ENCODE measurements around the gene TNXB.
"Not testable (repeated sequence)": the region's sequence is repeated elsewhere in the genome, so short reads cannot be mapped to it uniquely, and the experiment has no call there.

The TNXB gene

DNA sequence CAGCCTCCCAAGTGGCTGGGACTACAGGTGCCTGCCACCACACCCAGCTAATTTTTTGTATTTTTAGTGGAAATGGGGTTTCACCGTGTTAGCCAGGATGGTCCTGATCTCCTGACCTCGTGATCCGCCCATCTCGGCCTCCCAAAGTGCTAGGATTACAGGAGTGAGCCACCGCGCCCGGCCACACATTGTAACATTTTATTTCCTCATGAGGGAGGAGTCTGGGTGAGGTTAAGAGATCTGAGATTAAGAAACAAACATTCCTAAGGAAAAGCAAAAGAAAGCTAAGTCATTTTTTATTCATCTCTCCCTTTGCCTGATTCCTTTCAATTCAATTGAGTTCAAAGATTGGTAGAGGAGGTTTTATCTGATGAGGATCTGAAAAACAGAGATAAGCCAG is 35.1 kb upstream of the TNXB start:
- not testable (repeated sequence) for DNase-seq (ENCODE audit: low read depth, low spot score)

GRCh38 chr6:32140420-32141046 is 31.4 kb upstream of the TNXB start:
- DNase-seq (ENCODE audit: low read depth, low spot score): no peak

DNA sequence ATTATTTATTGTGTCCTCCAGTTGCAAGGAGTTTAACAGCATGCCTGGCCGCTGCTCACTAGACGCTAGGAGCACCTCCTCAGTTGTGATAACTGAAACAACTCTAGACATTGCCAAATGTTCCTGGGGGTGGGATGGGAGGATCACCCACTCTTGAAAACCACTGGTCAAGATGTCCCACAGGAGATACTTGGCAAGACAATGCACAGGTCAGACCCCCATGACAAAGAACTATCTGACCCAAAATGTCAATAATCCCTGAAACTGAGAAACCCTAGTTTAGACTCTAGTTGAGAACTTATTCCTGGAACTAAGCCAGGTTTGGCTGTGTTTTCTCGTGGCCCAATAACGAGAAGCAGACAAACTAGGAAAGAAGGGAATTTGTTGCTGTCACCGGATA is 30.5 kb upstream of the TNXB start:
- DNase-seq (ENCODE audit: low read depth, low spot score): no peak

- no peak for DNase-seq (ENCODE audit: low read depth, low spot score)
Observed at GRCh38 chr6:32137454-32137853, 28.3 kb upstream of the TNXB start.

- DNase-seq (ENCODE audit: low read depth, low spot score): no peak
Observed at GRCh38 chr6:32133786-32134185, 24.6 kb upstream of the TNXB start.

DNA sequence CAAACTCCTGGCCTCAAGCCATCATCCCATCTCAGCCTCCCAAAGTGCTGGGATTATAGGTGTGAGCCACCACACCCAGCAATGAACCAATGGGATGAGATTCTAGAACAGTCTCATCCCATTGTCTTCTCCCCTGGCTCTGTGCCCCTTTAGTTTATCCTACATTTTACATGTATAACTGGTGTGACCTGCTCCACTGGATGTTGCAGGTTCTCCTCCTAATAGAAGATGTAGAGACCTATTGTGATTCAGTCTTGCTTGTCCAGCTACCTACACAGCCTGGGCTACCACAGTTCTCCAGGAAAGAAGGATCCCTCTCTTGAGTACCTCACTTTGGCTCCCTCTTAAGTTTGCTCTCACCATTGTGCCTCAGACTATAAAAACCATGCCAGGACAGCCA is 23.0 kb upstream of the TNXB start:
- DNase-seq (ENCODE audit: low read depth, low spot score): no peak

DNA sequence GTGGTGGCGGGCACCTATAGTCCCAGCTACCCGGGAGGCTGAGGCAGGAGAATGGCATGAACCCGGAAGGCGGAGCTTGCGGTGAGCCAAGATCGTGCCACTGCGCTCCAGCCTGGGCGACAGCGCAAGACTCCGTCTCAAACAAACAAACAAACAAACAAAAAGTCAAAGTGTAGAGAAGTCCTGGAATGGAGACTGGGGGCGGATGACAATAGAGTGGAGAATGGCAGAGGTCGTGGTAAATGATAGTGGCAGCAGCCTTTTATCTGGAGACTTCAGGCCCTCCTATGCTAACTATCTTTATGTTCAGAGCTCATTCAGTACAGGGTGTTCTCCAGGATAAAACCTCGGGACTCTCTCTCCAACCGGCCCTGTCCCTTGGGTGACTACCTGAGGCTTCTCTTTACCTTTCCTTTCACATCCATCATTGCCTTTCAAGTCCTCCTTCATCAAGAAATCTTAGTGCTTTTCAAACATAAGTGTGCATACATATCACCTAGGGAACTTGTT is 22.4 kb upstream of the TNXB start:
- DNase-seq (ENCODE audit: low read depth, low spot score): no peak

DNA sequence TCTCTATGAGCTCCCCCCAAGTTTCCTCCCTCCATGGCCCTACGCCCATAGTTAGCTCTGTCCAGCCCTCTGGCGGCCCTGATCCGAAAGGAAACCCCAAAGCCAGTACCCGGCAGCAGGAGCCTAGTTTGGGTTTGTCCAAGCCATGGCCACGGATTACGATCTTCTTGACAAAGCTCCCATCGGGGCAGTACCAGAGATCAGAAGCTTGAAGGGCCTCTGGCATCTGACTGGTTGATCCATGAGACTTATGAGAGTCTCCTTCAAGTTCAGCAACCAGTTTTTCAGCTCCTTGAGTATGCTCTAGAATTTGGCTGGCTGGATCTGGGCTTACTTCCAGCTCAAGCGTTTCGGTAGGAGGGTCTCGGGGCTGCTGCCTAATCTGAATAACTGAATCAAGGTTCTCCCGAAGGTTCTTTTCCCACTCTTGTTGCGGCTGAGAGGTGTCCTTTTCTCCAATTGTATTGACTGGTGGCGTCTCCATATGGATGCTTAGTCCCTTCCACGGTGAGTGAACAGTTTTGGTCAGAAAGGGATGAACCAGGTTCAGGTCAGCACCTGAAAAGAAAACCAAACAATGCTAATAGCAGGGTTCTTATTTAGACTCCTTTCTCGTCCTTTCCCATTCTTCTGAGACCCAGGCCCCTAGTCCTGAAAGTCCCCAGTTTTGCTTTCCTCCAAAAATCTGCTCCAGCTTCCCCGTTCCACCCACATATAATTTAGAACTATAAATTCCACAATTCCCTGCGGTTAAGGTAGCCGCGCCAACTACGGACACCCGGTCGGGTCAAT is 20.4 kb upstream of the TNXB start:
- no peak for DNase-seq (ENCODE audit: low read depth, low spot score)

- DNase-seq (ENCODE audit: low read depth, low spot score): no peak
Observed at GRCh38 chr6:32128751-32129296, 19.7 kb upstream of the TNXB start.

- peak; percentile 98 for DNase-seq (ENCODE audit: low read depth, low spot score)
Observed at GRCh38 chr6:32127717-32128592, 18.8 kb upstream of the TNXB start, which contains the start of gene ATF6B. ATF6B (minus strand) TSS chr6:32128246; CDS start chr6:32128207, 39 bp downstream.

GRCh38 chr6:32127409-32127716 is 18.2 kb upstream of the TNXB start:
- no peak for DNase-seq (ENCODE audit: low read depth, low spot score)

DNA sequence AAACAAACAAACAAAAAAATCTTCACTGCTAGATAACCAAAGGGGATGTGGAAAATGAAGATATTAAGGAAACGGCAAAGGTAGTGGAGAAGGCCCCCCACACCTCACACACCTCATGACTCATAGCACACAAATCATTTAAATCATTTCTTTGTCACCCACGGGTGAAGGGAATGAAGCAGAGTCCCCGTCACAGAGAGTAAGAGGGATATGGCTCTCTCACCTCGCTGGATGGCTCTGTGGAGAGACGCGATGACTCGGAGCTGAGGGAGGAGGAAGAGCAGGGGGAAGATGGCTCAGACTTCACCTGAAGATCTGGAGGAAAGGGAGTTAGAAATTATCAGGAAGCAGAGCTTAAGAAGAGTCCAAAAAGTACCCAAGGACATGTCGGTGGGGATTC is 17.7 kb upstream of the TNXB start:
- DNase-seq (ENCODE audit: low read depth, low spot score): no peak

DNA sequence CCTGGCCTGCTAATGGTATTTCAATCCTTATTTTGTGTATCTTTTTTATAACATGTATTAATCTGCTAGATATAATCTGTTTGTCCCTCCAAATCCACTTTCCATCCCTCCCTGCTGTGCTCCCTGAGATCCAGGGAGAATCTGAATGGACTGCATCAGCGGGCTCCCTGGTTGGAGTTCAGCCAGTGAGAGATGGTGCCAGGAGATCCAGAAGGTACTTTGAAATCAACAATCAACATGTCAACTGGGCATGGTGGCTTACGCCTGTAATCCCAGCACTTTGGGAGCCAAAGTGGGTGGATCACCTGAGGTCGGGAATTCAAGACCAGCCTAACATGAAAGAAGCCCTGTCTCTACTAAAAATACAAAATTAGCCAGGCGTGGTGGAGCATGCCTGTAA is 14.5 kb upstream of the TNXB start:
- DNase-seq (ENCODE audit: low read depth, low spot score): no peak

DNA sequence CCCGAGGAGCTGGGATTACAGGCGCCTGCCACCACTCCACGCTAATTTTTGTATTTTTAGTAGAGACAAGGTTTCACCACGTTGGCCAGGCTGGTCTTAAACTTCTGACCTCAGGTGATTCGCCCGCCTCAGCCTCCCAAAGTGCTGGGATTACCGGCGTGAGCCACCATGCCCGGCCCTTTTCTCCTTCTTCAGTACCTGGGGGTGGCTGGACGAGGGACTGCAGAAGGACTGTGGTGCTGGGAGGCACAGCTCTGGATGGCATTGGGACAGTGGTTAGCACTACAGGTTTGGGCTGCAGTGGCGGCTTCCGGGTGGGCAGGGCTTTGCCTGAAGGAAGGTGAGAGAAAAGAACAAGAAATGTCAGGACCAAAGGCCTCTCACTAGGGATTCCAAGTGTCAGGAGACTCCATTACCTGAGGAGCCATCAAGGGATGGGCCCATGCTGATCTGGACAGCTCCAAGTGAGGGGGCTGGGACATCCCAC is 11.5 kb upstream of the TNXB start:
- no peak for DNase-seq (ENCODE audit: low read depth, low spot score)

DNA sequence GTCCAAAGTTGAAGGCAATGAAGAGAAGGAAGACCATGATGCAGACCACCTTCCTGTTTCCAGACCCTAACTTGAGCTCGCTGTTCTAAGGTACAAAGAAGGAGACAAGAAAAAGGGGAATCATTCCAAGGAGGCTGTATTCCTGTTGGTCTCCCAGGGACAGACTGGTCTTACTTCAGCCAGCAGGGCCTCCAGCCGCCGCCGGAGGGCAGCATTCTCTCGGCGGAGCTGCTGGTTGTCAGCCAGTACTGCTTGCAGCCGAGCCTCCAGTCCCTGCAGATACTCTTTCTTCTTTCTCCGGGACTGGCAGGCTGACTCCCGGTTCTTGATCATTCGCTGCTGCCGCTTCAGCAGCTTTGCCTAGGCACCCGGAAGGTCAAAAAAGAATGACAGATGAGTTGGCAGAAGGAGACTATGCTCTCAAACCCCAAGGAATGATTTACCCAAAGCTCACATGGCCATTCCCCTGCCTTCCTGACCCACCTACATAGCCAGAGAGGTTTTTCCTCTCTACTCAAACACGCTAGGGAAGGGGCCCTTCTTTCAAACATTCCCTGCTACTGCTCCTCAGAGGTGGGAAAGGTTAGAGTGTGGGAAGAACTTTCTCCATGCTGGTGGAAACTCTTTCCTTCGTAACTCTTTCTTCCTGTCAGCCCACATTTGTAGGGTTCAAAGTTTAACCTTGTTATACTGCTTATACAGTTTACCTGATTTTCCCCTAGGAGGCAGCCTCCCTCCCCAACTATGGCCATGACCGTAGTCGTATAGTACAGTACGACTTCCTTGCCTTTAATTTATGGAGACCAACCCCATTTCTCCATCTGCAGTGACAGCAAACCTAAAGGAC is 9.9 kb upstream of the TNXB start:
- DNase-seq (ENCODE audit: low read depth, low spot score): peak; percentile 23

GRCh38 chr6:32117461-32117860 is 8.3 kb upstream of the TNXB start:
- DNase-seq (ENCODE audit: low read depth, low spot score): no peak

- DNase-seq (ENCODE audit: low read depth, low spot score): no peak
Observed at GRCh38 chr6:32116674-32117073, 7.5 kb upstream of the TNXB start.

DNA sequence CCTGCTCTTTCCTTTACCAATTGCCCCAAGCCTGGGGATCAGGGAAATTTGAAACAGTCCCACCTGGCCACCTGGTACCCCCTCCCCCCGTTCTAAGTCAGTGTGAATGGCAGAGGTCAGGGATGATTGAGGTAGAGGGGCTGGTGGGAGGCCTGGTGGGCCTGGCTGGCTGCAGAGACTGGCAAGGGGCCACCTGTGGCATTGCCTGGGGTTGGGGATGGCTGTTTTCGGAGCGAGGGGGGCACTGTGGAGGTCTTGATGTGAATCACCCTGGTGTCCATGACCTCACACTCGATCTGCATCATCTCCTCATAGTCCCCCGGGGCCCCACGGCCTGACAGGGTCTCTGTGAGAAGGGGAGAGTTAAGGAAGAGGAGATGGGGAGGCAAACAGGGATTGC is 6.5 kb upstream of the TNXB start:
- DNase-seq (ENCODE audit: low read depth, low spot score): no peak

GRCh38 chr6:32114796-32115195 is 5.7 kb upstream of the TNXB start:
- DNase-seq (ENCODE audit: low read depth, low spot score): no peak

DNA sequence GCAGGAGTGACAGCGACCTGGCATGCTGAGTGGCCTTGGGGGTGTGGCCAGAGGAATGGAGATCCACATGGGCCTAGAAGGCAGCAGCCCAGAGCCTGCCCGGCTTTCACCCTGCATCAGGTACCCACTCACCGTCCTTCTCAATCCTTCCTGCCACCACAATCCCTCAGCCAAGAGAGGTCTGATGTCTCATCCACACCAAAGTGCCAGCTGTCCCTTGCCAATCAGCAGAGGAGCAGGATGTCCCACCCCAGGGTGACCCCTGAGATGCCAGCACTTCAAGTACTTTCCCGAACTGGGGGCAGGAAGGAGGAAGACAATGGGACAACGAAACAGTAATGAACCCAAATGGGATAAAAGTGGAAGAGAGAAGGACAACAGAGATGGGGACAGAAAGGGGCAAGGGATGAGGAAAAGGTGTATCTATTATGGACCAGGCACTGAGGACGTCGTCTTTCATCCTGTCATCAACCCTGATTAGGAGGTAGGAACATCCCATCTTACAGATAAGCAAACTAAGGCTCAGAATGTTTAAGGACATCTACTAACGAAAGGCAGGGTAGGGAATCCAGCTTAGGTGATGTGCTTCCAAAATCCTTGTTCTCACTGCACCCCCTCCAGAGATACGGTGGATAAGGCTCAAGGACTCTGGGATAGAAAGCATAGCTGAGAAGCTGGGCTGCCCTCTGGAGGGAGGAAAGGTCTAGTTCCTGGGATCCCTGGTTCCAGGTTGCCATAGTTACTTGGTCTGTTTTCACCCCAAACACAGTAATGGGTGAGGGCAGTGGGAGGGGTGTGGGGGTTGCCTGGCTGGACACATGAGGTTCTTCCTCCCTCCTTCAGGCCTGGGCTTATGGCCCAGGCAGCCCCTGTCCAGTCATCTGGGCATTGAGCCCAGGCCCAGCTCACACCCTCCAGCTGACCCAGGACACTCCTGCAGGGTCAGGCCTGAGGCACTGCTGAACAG is 4.5 kb upstream of the TNXB start:
- DNase-seq (ENCODE audit: low read depth, low spot score): no peak
